CD4-positive, alpha-beta T cell treated with Interleukin-1 beta for 1 hour (primary cell): ENCODE results near the gene TBX2.

Experiments used
- DNase-seq, 2 donors: peaks; one replicate each; pipeline ENCODE4 v3.0.0-alpha.2; 2020 to 2022

TBX2 gene

GRCh38 chr17:61368832-61369450, 30.7 kb upstream of the TBX2 start:
- DNase-seq, result no peak

GRCh38 chr17:61369751-61370150, 29.9 kb upstream of the TBX2 start:
- DNase-seq, result no peak

GRCh38 chr17:61371179-61371578, 28.5 kb upstream of the TBX2 start:
- no peak for DNase-seq

GRCh38 chr17:61371606-61372005, 28.0 kb upstream of the TBX2 start:
- DNase-seq, result no peak

- no peak for DNase-seq
Measured at GRCh38 chr17:61372436-61372835, 27.2 kb upstream of the TBX2 start.

GRCh38 chr17:61376931-61377838, 22.5 kb upstream of the TBX2 start:
- no peak for DNase-seq

GRCh38 chr17:61378658-61379456, 20.8 kb upstream of the TBX2 start:
- DNase-seq, result no peak

GRCh38 chr17:61379457-61380216, 20.0 kb upstream of the TBX2 start:
- DNase-seq, result no peak

GRCh38 chr17:61380217-61380835, 19.3 kb upstream of the TBX2 start:
- no peak for DNase-seq

- DNase-seq, result no peak
Measured at GRCh38 chr17:61380836-61381525, 18.7 kb upstream of the TBX2 start.

- no peak for DNase-seq
Measured at GRCh38 chr17:61381537-61381936, 18.1 kb upstream of the TBX2 start.

GRCh38 chr17:61382796-61383688, 16.6 kb upstream of the TBX2 start:
- DNase-seq, result no peak

- DNase-seq, result no peak
Measured at GRCh38 chr17:61383689-61384201, 15.9 kb upstream of the TBX2 start.

- no peak for DNase-seq
Measured at GRCh38 chr17:61384354-61384691, 15.3 kb upstream of the TBX2 start.

GRCh38 chr17:61384692-61385576, 14.7 kb upstream of the TBX2 start:
- DNase-seq, result no peak

- DNase-seq, result no peak
Measured at GRCh38 chr17:61385577-61386236, 13.9 kb upstream of the TBX2 start.

GRCh38 chr17:61386251-61386650, 13.4 kb upstream of the TBX2 start:
- no peak for DNase-seq

- DNase-seq, result no peak
Measured at GRCh38 chr17:61387011-61387410, 12.6 kb upstream of the TBX2 start.
